HG02623 (cell line): ENCODE results near the gene SCIN.
"Not testable (repeated sequence)": the region's sequence is repeated elsewhere in the genome, so short reads cannot be mapped to it uniquely, and the experiment has no call there.

ENCODE experiments used
- ATAC-seq: cut with Tn5 transposase; IDR thresholded peaks from one replicate; pipeline ENCODE4 v1.9.1; 2021; ENCODE audit warnings: moderate library complexity; ENCODE audit not compliant: unreplicated experiment

SCIN gene

GRCh38 chr7:12686234-12686890 is 115.8 kb downstream of the SCIN start:
- peak; percentile 76 for ATAC-seq

GRCh38 chr7:12686891-12687717 is 116.6 kb downstream of the SCIN start, which contains the start of gene ARL4A:
Gene ARL4A, plus strand, starts transcription at chr7:12687633. Its CDS starts 622 bp downstream, at chr7:12688255.
- ATAC-seq, result peak; percentile 82

DNA sequence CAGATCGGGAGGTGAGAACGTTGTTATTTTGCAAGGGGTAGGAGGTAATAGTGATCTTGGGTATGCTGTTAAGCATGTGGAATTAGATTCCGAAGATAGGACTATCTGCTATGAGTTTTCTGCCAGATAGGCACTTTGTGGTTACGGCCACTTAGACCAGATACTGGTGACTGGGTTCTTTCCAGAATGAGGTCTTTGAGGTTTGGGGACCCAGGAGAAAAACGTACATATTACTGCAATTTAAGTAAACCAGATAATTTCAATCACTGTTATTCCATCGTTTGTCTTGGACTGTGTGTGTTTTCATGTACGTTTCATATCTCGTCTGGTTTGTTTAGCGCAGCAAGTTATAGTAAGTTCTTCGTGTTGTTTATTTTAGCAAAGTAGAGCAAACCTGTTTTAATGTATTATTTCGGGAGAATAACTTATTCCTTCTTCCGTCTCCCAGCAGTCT is 117.2 kb downstream of the SCIN start:
- no peak for ATAC-seq

DNA sequence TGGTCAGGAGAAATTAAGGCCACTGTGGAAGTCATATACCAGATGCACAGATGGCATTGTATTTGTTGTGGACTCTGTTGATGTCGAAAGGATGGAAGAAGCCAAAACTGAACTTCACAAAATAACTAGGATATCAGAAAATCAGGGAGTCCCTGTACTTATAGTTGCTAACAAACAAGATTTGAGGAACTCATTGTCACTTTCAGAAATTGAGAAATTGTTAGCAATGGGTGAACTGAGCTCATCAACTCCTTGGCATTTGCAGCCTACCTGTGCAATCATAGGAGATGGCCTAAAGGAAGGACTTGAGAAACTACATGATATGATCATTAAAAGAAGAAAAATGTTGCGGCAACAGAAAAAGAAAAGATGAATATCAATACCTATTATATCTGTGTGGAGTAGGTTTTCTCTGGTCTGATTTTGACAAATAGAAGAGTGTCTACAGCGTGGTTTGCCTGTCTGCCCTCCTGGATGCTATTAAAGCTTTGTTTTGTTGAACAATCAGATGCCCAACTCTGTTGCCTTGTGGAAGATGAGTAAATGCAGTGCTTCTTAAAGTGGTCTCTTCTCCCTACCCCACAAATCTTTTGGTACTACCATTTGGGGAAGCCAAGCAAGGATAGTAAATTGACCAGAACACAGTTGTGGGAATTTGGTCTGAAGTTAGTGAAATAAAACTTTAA is 118.1 kb downstream of the SCIN start:
- ATAC-seq, result not testable (repeated sequence)

DNA sequence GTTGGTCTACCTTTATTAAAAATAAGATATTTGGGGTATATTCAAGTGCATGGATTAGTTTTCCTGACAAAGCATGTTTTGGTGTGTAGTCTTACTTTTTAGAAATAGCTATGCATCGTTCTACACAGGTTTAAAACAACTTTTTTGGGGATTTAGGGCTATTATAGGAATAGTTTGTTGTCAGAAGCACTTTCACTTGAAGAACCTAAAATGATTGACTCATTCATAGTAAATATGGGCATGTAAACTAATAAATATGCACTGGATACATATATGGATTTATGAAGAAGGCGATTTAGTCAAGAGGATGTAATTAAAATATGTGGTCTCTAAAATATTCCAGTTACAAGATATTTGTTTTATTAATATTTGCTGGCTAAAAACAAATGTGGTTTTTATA is 118.9 kb downstream of the SCIN start:
- no peak for ATAC-seq

GRCh38 chr7:12690041-12690878 is 119.7 kb downstream of the SCIN start:
- no peak for ATAC-seq

DNA sequence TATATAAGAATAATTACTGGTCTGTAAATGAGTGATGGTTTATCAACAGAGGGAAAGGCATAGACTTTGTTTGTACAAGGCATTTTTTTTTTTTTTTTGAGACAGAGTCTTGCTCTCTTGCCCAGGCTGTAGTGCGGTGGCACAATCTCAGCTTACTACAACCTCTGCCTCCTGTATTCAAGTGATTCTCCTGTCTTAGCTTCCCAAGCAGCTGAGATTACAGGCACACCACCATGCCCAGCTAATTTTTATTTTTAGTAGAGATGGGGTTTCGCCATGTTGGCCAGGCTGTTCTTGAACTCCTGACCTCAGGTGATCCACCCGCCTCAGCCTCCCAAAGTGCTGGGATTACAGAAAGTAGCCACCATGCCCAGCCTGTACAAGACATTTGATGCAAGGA is 120.9 kb downstream of the SCIN start:
- ATAC-seq, result not testable (repeated sequence)

GRCh38 chr7:12692035-12692434 is 121.5 kb downstream of the SCIN start:
- no peak for ATAC-seq

GRCh38 chr7:12692479-12693259 is 122.1 kb downstream of the SCIN start:
- ATAC-seq, result no peak

- ATAC-seq, result no peak
Measured at GRCh38 chr7:12694817-12695216, 124.3 kb downstream of the SCIN start.

DNA sequence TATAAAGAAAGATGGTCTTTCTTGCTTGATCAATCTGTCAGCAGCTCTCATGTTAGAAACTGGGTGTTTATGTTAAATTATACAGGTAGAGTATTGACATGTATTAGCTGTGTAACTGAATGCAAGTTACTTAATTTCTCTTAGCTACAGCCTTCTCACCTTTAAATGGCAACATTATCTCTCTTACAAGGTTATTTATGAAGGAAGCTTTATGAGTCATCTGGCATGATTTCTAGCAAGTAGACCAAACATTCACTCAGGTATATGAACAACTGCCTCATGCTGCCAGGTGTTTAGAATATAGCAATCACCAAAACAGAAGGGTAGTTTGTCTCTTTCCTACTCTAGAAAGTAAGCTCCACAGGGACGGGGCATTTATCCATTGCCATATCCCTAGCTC is 125.4 kb downstream of the SCIN start:
- ATAC-seq, result no peak

GRCh38 chr7:12699299-12699698 is 128.8 kb downstream of the SCIN start:
- ATAC-seq, result no peak

DNA sequence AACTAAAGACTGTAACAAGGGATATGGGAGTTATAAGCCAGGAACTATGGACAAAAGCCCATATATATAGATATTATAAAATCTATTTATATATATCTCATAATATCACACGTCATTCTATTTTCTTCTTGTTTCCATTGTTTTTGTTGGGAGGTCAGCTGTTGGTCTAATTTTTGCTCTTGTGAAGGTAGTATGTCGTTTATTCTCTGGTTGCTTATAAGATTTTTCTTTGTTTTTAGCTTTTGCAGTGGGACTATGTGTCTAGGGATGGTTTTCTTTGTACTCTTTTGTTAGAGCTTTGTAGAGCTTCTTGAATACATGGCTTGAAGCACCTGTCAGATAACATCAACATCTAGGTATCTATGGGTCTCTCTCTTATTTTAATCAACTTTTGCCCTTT is 130.9 kb downstream of the SCIN start:
- no peak for ATAC-seq

DNA sequence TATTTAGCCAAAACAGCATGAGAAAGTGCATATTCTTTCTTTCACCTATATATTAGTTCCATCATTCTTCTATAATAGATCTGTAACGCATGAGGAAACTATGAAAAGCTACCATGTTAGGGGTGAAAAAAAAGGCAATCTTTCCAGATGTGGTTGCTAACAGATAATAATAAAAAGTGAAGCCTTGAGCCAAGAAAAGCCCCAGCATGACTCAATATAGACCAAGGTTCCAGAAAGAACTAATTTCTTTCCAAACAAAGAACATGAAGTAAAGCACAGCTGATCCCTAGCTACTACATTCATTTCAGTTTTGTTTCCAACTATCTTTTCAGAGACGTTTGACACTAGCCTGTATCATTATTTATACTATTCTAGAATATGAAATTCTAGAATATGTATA is 133.4 kb downstream of the SCIN start:
- ATAC-seq, result no peak

- no peak for ATAC-seq
Measured at GRCh38 chr7:12705878-12706277, 135.4 kb downstream of the SCIN start.

DNA sequence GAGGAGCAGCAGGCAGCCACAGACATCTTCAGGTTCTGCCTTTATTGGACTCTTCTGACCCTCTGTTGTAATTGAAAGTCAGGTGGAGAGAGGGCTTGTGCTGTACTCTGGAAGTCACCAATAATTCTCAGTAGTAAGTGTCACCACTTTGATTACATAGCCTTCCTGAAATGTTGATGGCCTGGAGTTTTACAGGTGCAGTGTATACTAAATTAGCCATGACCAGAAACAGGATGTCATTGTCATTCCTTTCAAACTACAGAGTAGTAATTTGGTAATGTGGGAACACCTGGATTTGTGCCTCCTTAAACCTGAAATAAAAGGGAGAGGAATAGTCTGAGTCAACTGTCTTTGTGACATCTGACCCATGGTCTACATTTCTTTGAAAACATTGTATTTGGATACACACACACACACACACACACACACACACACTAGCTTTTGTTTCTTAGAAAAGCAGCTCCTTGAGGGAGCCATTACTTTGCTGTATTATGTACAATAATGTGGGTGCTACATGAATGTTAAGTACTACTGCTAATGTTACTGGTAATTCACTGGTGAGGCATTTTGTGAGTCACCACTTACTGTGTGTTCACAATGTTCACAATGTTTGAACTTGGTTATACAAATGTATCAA is 136.5 kb downstream of the SCIN start:
- no peak for ATAC-seq

DNA sequence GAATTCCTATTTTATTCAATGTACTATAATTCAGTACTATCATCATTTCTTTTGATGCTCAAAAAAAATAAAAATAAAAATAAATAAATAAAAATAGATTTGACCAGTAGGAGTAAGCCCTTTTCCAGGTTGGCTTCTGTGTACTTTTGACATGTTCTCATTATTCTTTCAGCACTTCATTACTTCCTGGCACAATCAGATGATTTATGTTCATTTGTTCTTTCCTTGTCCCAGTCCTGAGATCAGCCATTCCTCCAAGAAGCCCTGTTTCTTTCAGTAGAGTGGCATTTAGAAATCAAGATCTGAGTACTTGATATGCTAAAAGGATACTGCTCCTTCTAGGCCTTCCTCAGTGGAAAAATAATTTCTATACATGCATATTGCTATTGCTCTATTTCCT is 137.8 kb downstream of the SCIN start:
- no peak for ATAC-seq
